Esophagus muscularis mucosa (tissue), 4 donors: Measurements from ENCODE around the gene CCR3.

Experiments
- CTCF ChIP-seq, 3 experiments: fragments of 200-600 bp in 2 of 3; fragments of 450-650 bp in 1 of 3; sonication (generic) in 2 of 3; IDR thresholded peaks; one replicate each; pipeline ENCODE4 v1.5.1; 2017 to 2019; ENCODE audit warnings: antibody characterized with exemption in 3 of 3, mild to moderate bottlenecking in 2 of 3, moderate library complexity in 1 of 3
- EP300 ChIP-seq: sonication (generic); formaldehyde crosslinking; IDR thresholded peaks from one replicate; pipeline ENCODE4 v1.6.1; 2017; ENCODE audit warnings: antibody characterized with exemption
- POLR2A ChIP-seq: fragments of 450-650 bp; IDR thresholded peaks from one replicate; pipeline ENCODE4 v1.6.1; 2017; ENCODE audit warnings: antibody characterized with exemption, moderate library complexity, mild to moderate bottlenecking, low read depth

GRCh38 chr3:46261926-46262594 lies 19.8 kb downstream of the CCR3 start:
- TF ChIP-seq EP300 (no peak), POLR2A (no peak), CTCF (IDR thresholded peaks at IDR 0.05) (no peak)
